Sigmoid colon (tissue), 7 donors: ENCODE data around the gene PRICKLE2. TPM values are rescaled to one million over a fixed set of nuclear protein-coding genes. Genes with fewer than 3 reads are reported as not detected.

ENCODE experiments used
- DNase-seq: peaks from one replicate; pipeline ENCODE4 v3.0.0-alpha.2; 2019
- H3K27ac ChIP-seq, 4 donors: fragments of 200-600 bp; sonication (generic); one replicate each; pipeline ENCODE4 v1.5.1; 2016 to 2019; ENCODE audit warnings: mild to moderate bottlenecking in 1 of 4
- H3K27me3 ChIP-seq, 3 donors: fragments of 200-600 bp; sonication (generic); one replicate each; pipeline ENCODE4 v1.5.1; 2019; ENCODE audit warnings: mild to moderate bottlenecking in 1 of 3
- H3K36me3 ChIP-seq, 4 donors: fragments of 200-600 bp; sonication (generic); one replicate each; pipeline ENCODE4 v1.5.1; 2016 to 2019
- H3K4me1 ChIP-seq, 4 donors: fragments of 200-600 bp; sonication (generic); one replicate each; pipeline ENCODE4 v1.5.1; 2017 to 2019
- H3K4me3 ChIP-seq, 4 donors: fragments of 200-600 bp; sonication (generic); one replicate each; pipeline ENCODE4 v1.5.1; 2017 to 2019; ENCODE audit warnings: mild to moderate bottlenecking in 2 of 4, moderate library complexity in 1 of 4
- H3K9me3 ChIP-seq, 4 donors: fragments of 200-600 bp in 3 of 4; sonication (generic) in 3 of 4; one replicate each; pipeline versions ENCODE4 v1.5.1 to v1.6.1; 2013 to 2019
- CTCF ChIP-seq, 4 experiments: fragments of 450-650 bp in 3 of 4; fragments of 200-600 bp in 1 of 4; IDR thresholded peaks; one replicate each; pipeline ENCODE4 v1.5.1; 2016 to 2019; ENCODE audit warnings: antibody characterized with exemption in 4 of 4, mild to moderate bottlenecking in 3 of 4, moderate library complexity in 2 of 4
- EP300 ChIP-seq, 4 donors: sonication (generic); formaldehyde crosslinking; IDR thresholded peaks; one replicate each; pipeline ENCODE4 v1.6.1; 2017; ENCODE audit warnings: antibody characterized with exemption in 4 of 4
- POLR2A ChIP-seq, 2 donors: fragments of 450-650 bp; IDR thresholded peaks; one replicate each; pipeline ENCODE4 v1.6.1; 2016; ENCODE audit warnings: antibody characterized with exemption in 2 of 2, mild to moderate bottlenecking in 2 of 2, moderate library complexity in 2 of 2
- POLR2AphosphoS5 ChIP-seq, 4 donors: sonication (generic); formaldehyde crosslinking; IDR thresholded peaks; one replicate each; pipeline ENCODE4 v1.6.1; 2017; ENCODE audit warnings: antibody characterized with exemption in 4 of 4
- whole genome bisulfite sequencing, 2 donors: extraction: QIAGEN DNeasy Blood & Tissue Kit; methylation state at CpG; one replicate each; pipeline ENCODE4 v1.1.7; 2013; 5-methylcytosine and 5-hydroxymethylcytosine counted together
- intact Hi-C: fragments of 100-400 bp; cut with DNase I; formaldehyde crosslinking; loops from one replicate; pipeline ENCODE4 v1.15.1; 2023
- polyA plus RNA-seq, 3 donors: library from polyadenylated mRNA; stranded (reverse); fragments of 200-250 nt; gene quantifications; one replicate each; pipeline ENCODE4 v1.2.3, GENCODE V29; 2013
- total RNA-seq, 4 donors: library from RNA; depleted of rRNA; stranded (reverse); fragments of >200 nt; gene quantifications; one replicate each; pipeline ENCODE4 v1.1.0, GENCODE V29; 2016
- donor health status: healthy with polysubstance abuse.
- donor health status: Bipolar disorder and iron deficiency.
- donor health status: healthy.

Gene PRICKLE2
- total RNA-seq (10 to 100 TPM; 61.1 to 96.7 (median 69.9) TPM), polyA plus RNA-seq (1 to 10 TPM in 2 of 3 donors, under 1 TPM in 1; 0.69 to 3.4 (median 1.2) TPM)

- H3K27ac ChIP-seq: peak within 1 kb of the TSS; percentile 75 to 90 (median 87)
- WGBS, 2 donors: 36 to 55% methylated on average over 13 of the region's 13 CpGs
- H3K9me3 ChIP-seq: no peaks in the 10 kb centered on the region
- peak; percentile 90 for DNase-seq
- no peaks in the 10 kb centered on the region for H3K27me3 ChIP-seq
- peak within 1 kb of the TSS; percentile 5 to 38 (median 36) for H3K4me3 ChIP-seq
- intact Hi-C loops: loop anchor here (5.0 kb wide), 4 partner anchors 38 to 193 kb away; no protein-coding TSS in a partner anchor
- no peaks in the 10 kb centered on the region for H3K36me3 ChIP-seq
- H3K4me1 ChIP-seq: peaks cover 0 to 89% (median 82%) of the 10 kb centered on the region in 4 donors
- peak in 3 of 4 experiments; percentile 17 to 25 (median 17) for TF ChIP-seq CTCF (IDR thresholded peaks at IDR 0.05)
- TF ChIP-seq EP300 (IDR thresholded peaks at IDR 0.05): no peak
- peak in 1 of 2 donors; percentile 4 for TF ChIP-seq POLR2A (IDR thresholded peaks at IDR 0.05)
- TF ChIP-seq POLR2AphosphoS5 (IDR thresholded peaks at IDR 0.05): peak in 3 of 4 donors; percentile 47 to 73 (median 47)
Measured at GRCh38 chr3:64224826-64225610, at the start of gene PRICKLE2. Gene PRICKLE2 (minus strand): TSS chr3:64225466. CDS start chr3:64198927, 26,539 bp downstream.

GRCh38 chr3:64272842-64273241 lies 47.6 kb upstream of the PRICKLE2 start:
- DNase-seq: no peak
- no peaks in the 10 kb centered on the region for H3K36me3 ChIP-seq
- H3K4me3 ChIP-seq: no peak overlapping the region
- TF ChIP-seq EP300 (IDR thresholded peaks at IDR 0.05): no peak
- no peak for TF ChIP-seq POLR2A (IDR thresholded peaks at IDR 0.05)
- no peak for TF ChIP-seq CTCF (IDR thresholded peaks at IDR 0.05)
- intact Hi-C loops: no loop called here
- 90% methylated on average over 3 of the region's 3 CpGs for WGBS, 2 donors
- H3K27ac ChIP-seq: no peak overlapping the region
- no peaks in the 10 kb centered on the region for H3K27me3 ChIP-seq
- H3K9me3 ChIP-seq: no peaks in the 10 kb centered on the region
- H3K4me1 ChIP-seq: peaks cover 0 to 10% (median 5%) of the 10 kb centered on the region in 4 donors

GRCh38 chr3:64272271-64272670 lies 47.0 kb upstream of the PRICKLE2 start:
- Histone ChIP-seq H3K4me3 (no peak overlapping the region), H3K36me3 (no peaks in the 10 kb centered on the region), H3K4me1 (peaks cover 0 to 10% (median 5%) of the 10 kb centered on the region in 4 donors), H3K27ac (no peak overlapping the region), H3K27me3 (no peaks in the 10 kb centered on the region), H3K9me3 (no peaks in the 10 kb centered on the region)
- TF ChIP-seq POLR2A (IDR thresholded peaks at IDR 0.05): no peak
- no peak for TF ChIP-seq POLR2AphosphoS5 (IDR thresholded peaks at IDR 0.05)
- TF ChIP-seq CTCF (IDR thresholded peaks at IDR 0.05): no peak
- no peak for TF ChIP-seq EP300 (IDR thresholded peaks at IDR 0.05)
- no peak for DNase-seq
- intact Hi-C loops: no loop called here
- whole genome bisulfite sequencing, 2 donors: 94 to 96% methylated on average over 2 of the region's 2 CpGs

- Histone ChIP-seq H3K27ac (no peak overlapping the region), H3K36me3 (no peaks in the 10 kb centered on the region), H3K27me3 (no peaks in the 10 kb centered on the region), H3K9me3 (no peaks in the 10 kb centered on the region), H3K4me1 (peaks cover 0 to 10% (median 5%) of the 10 kb centered on the region in 4 donors), H3K4me3 (no peak overlapping the region)
- 92 to 93% methylated on average over 2 of the region's 2 CpGs for WGBS, 2 donors
- DNase-seq: no peak
- TF ChIP-seq POLR2A (IDR thresholded peaks at IDR 0.05) (no peak), CTCF (IDR thresholded peaks at IDR 0.05) (no peak), EP300 (IDR thresholded peaks at IDR 0.05) (no peak), POLR2AphosphoS5 (IDR thresholded peaks at IDR 0.05) (no peak)
- intact Hi-C loops: no loop called here
Measured at GRCh38 chr3:64271631-64272030, 46.4 kb upstream of the PRICKLE2 start.
